Fibroblast of lung (primary cell): ENCODE measurements around the gene AGBL1.

ENCODE experiments used
- CTCF ChIP-seq, 2 donors: IDR thresholded peaks in 1 of 2; conservative IDR thresholded peaks in 1 of 2; 1 replicate in 1 of 2; 2 replicates in 1 of 2; pipeline ENCODE4 v1.5.1; 2011 to 2012; ENCODE audit warnings: low read length in 2 of 2, control low read depth in 1 of 2, inconsistent platforms in 1 of 2, low read depth in 1 of 2, mild to moderate bottlenecking in 1 of 2
- EZH2 ChIP-seq: IDR thresholded peaks from 2 replicates; pipeline ENCODE4 v1.5.1; 2012; ENCODE audit warnings: low read length, control low read depth, mild to moderate bottlenecking; ENCODE audit errors: missing control alignments

GRCh38 chr15:86432861-86433260 is 353.2 kb downstream of the AGBL1 start:
- TF ChIP-seq CTCF (conservative IDR thresholded peaks at IDR 0.05 in 1 of 2, IDR thresholded peaks at IDR 0.05 in 1 of 2; ENCODE audit: low read depth in 1 of 2, low read length in 2 of 2) (no peak), EZH2 (no peak)
